Activated CD4-positive, alpha-beta T cell treated with anti-CD3 and anti-CD28 coated beads, Interleukin-2, amount 10 ng/mL, durations not matched to agents 24 days and 14 days (primary cell): ENCODE results near the gene FANCL. TPM values are rescaled to one million over a fixed set of nuclear protein-coding genes. Genes with fewer than 3 reads are reported as not detected.
"Not testable (repeated sequence)": the region's sequence is repeated elsewhere in the genome, so short reads cannot be mapped to it uniquely, and the experiment has no call there.

Experiments used
- DNase-seq: peaks from one replicate; pipeline ENCODE4 v3.0.0; 2022
- H3K27ac Mint-ChIP-seq: one replicate; pipeline ENCODE4 v1.8.0; 2022; ENCODE audit warnings: mild to moderate bottlenecking, mixed read lengths
- H3K27me3 Mint-ChIP-seq: one replicate; pipeline ENCODE4 v1.8.0; 2022; ENCODE audit warnings: mixed read lengths
- H3K36me3 Mint-ChIP-seq: one replicate; pipeline ENCODE4 v1.8.0; 2022; ENCODE audit warnings: low read depth, mild to moderate bottlenecking, mixed read lengths
- H3K4me1 Mint-ChIP-seq: one replicate; pipeline ENCODE4 v1.8.0; 2021; ENCODE audit warnings: mixed read lengths
- H3K4me3 Mint-ChIP-seq: one replicate; pipeline ENCODE4 v1.8.0; 2022; ENCODE audit warnings: mild to moderate bottlenecking, moderate library complexity, mixed read lengths
- H3K9me3 Mint-ChIP-seq: one replicate; pipeline ENCODE4 v1.8.0; 2021; ENCODE audit warnings: mixed read lengths
- intact Hi-C: fragments of 100-400 bp; cut with micrococcal nuclease; formaldehyde crosslinking; loops from one replicate; pipeline ENCODE4 v1.15.1; 2023
- total RNA-seq: library from RNA; stranded (reverse); gene quantifications from 2 replicates; pipeline ENCODE4 v1.2.3, GENCODE V29; 2022

The FANCL gene
- total RNA-seq, 1 donor from 2014 or later, result 26.3 TPM

- H3K27ac Mint-ChIP-seq, result no peak overlapping the region
- DNase-seq, result no peak
- H3K9me3 Mint-ChIP-seq, result no peaks in the 10 kb centered on the region
These were observed 85.9 kb downstream of the FANCL start for GRCh38 chr2:58155160-58155778.

GRCh38 chr2:58146707-58147106 is 94.4 kb downstream of the FANCL start:
- Mint-ChIP-seq H3K27ac (no peak overlapping the region), H3K9me3 (no peaks in the 10 kb centered on the region), H3K4me3 (no peak overlapping the region), H3K36me3 (peaks cover 22% of the 10 kb centered on the region), H3K27me3 (no peaks in the 10 kb centered on the region), H3K4me1 (peaks cover 8% of the 10 kb centered on the region)
- no peak for DNase-seq
- intact Hi-C loops, result loop anchor here (5.0 kb wide), 1 partner anchor 99 kb away; the partner anchor contains the start of gene VRK2

More at GRCh38 chr2:58155160-58155778, 85.9 kb downstream of the FANCL start:
- H3K36me3 Mint-ChIP-seq, result peaks cover 25% of the 10 kb centered on the region
- intact Hi-C loops, result no loop called here
- H3K4me1 Mint-ChIP-seq, result no peaks in the 10 kb centered on the region
- H3K27me3 Mint-ChIP-seq, result no peaks in the 10 kb centered on the region
- H3K4me3 Mint-ChIP-seq, result no peak overlapping the region

GRCh38 chr2:58145769-58146168 is 95.4 kb downstream of the FANCL start:
- H3K4me3 Mint-ChIP-seq, H3K4me1 Mint-ChIP-seq, H3K27ac Mint-ChIP-seq, H3K9me3 Mint-ChIP-seq, H3K27me3 Mint-ChIP-seq, DNase-seq: not testable (repeated sequence)
- H3K36me3 Mint-ChIP-seq, result peaks cover 23% of the 10 kb centered on the region
- intact Hi-C loops, result loop anchor here (5.0 kb wide), 1 partner anchor 98 kb away; the partner anchor contains the start of gene VRK2

- Mint-ChIP-seq H3K27ac (no peak overlapping the region), H3K4me1 (no peaks in the 10 kb centered on the region), H3K27me3 (no peaks in the 10 kb centered on the region), H3K9me3 (no peaks in the 10 kb centered on the region), H3K4me3 (no peak overlapping the region), H3K36me3 (peaks cover 14% of the 10 kb centered on the region)
- intact Hi-C loops, result no loop called here
- DNase-seq, result no peak
These were observed 100.5 kb downstream of the FANCL start for GRCh38 chr2:58140508-58141072.

- peaks cover 13% of the 10 kb centered on the region for H3K36me3 Mint-ChIP-seq
- H3K4me1 Mint-ChIP-seq, result no peaks in the 10 kb centered on the region
- no peaks in the 10 kb centered on the region for H3K27me3 Mint-ChIP-seq
- H3K27ac Mint-ChIP-seq, result no peak overlapping the region
- no peak overlapping the region for H3K4me3 Mint-ChIP-seq
- H3K9me3 Mint-ChIP-seq, result no peaks in the 10 kb centered on the region
- no peak for DNase-seq
- intact Hi-C loops, result no loop called here
These were observed 102.6 kb downstream of the FANCL start for GRCh38 chr2:58138396-58139030.

GRCh38 chr2:58137856-58138255 is 103.3 kb downstream of the FANCL start:
- H3K27ac Mint-ChIP-seq, result no peak overlapping the region
- H3K36me3 Mint-ChIP-seq, result peaks cover 13% of the 10 kb centered on the region
- no peaks in the 10 kb centered on the region for H3K9me3 Mint-ChIP-seq
- intact Hi-C loops, result no loop called here
- no peak overlapping the region for H3K4me3 Mint-ChIP-seq
- no peaks in the 10 kb centered on the region for H3K4me1 Mint-ChIP-seq
- DNase-seq, result no peak
- no peaks in the 10 kb centered on the region for H3K27me3 Mint-ChIP-seq

GRCh38 chr2:58137221-58137620 is 103.9 kb downstream of the FANCL start:
- no peaks in the 10 kb centered on the region for H3K9me3 Mint-ChIP-seq
- no peak overlapping the region for H3K4me3 Mint-ChIP-seq
- no peak for DNase-seq
- intact Hi-C loops, result no loop called here
- H3K36me3 Mint-ChIP-seq, result peaks cover 13% of the 10 kb centered on the region
- H3K27me3 Mint-ChIP-seq, result no peaks in the 10 kb centered on the region
- H3K27ac Mint-ChIP-seq, result no peak overlapping the region
- H3K4me1 Mint-ChIP-seq, result no peaks in the 10 kb centered on the region

- intact Hi-C loops, result no loop called here
- no peaks in the 10 kb centered on the region for H3K9me3 Mint-ChIP-seq
- no peak for DNase-seq
- H3K4me3 Mint-ChIP-seq, result no peak overlapping the region
- H3K36me3 Mint-ChIP-seq, result peaks cover 15% of the 10 kb centered on the region
- no peak overlapping the region for H3K27ac Mint-ChIP-seq
- H3K4me1 Mint-ChIP-seq, result no peaks in the 10 kb centered on the region
- no peaks in the 10 kb centered on the region for H3K27me3 Mint-ChIP-seq
These were observed 105.3 kb downstream of the FANCL start for GRCh38 chr2:58135861-58136260.

GRCh38 chr2:58133395-58133794 is 107.7 kb downstream of the FANCL start:
- no peak for DNase-seq
- H3K4me1 Mint-ChIP-seq, result no peaks in the 10 kb centered on the region
- H3K27me3 Mint-ChIP-seq, result no peaks in the 10 kb centered on the region
- no peak overlapping the region for H3K4me3 Mint-ChIP-seq
- H3K9me3 Mint-ChIP-seq, result no peaks in the 10 kb centered on the region
- H3K36me3 Mint-ChIP-seq, result peaks cover 12% of the 10 kb centered on the region
- intact Hi-C loops, result no loop called here
- H3K27ac Mint-ChIP-seq, result no peak overlapping the region

GRCh38 chr2:58131191-58132011 is 109.7 kb downstream of the FANCL start:
- intact Hi-C loops, result no loop called here
- Mint-ChIP-seq H3K9me3 (no peaks in the 10 kb centered on the region), H3K4me1 (no peaks in the 10 kb centered on the region), H3K36me3 (peaks cover 12% of the 10 kb centered on the region), H3K27ac (no peak overlapping the region), H3K27me3 (no peaks in the 10 kb centered on the region), H3K4me3 (no peak overlapping the region)
- DNase-seq, result no peak

- peaks cover 12% of the 10 kb centered on the region for H3K36me3 Mint-ChIP-seq
- no peaks in the 10 kb centered on the region for H3K9me3 Mint-ChIP-seq
- no peaks in the 10 kb centered on the region for H3K27me3 Mint-ChIP-seq
- no peak overlapping the region for H3K27ac Mint-ChIP-seq
- no peak overlapping the region for H3K4me3 Mint-ChIP-seq
- H3K4me1 Mint-ChIP-seq, result no peaks in the 10 kb centered on the region
- intact Hi-C loops, result no loop called here
- DNase-seq, result no peak
These were observed 110.9 kb downstream of the FANCL start for GRCh38 chr2:58130238-58130637.

GRCh38 chr2:58127111-58127510 is 114.0 kb downstream of the FANCL start:
- no peak overlapping the region for H3K4me3 Mint-ChIP-seq
- peaks cover 16% of the 10 kb centered on the region for H3K36me3 Mint-ChIP-seq
- intact Hi-C loops, result loop anchor here (10.0 kb wide), 1 partner anchor 222 kb away; no protein-coding TSS in a partner anchor
- DNase-seq, result no peak
- H3K27ac Mint-ChIP-seq, result no peak overlapping the region
- no peaks in the 10 kb centered on the region for H3K4me1 Mint-ChIP-seq
- no peaks in the 10 kb centered on the region for H3K9me3 Mint-ChIP-seq
- no peaks in the 10 kb centered on the region for H3K27me3 Mint-ChIP-seq

GRCh38 chr2:58122540-58122939 is 118.6 kb downstream of the FANCL start:
- Mint-ChIP-seq H3K36me3 (peaks cover 22% of the 10 kb centered on the region), H3K4me1 (no peaks in the 10 kb centered on the region), H3K9me3 (peaks cover 4% of the 10 kb centered on the region), H3K4me3 (no peak overlapping the region), H3K27me3 (no peaks in the 10 kb centered on the region), H3K27ac (no peak overlapping the region)
- intact Hi-C loops, result loop anchor here (10.0 kb wide), 1 partner anchor 218 kb away; no protein-coding TSS in a partner anchor
- DNase-seq, result no peak

- intact Hi-C loops, result loop anchor here (10.0 kb wide), 1 partner anchor 217 kb away; no protein-coding TSS in a partner anchor
- no peaks in the 10 kb centered on the region for H3K27me3 Mint-ChIP-seq
These were observed 119.1 kb downstream of the FANCL start for GRCh38 chr2:58122040-58122439.

More at GRCh38 chr2:58122040-58122439, 119.1 kb downstream of the FANCL start:
- Mint-ChIP-seq H3K36me3 (peaks cover 22% of the 10 kb centered on the region), H3K4me3 (no peak overlapping the region), H3K9me3 (peaks cover 4% of the 10 kb centered on the region), H3K4me1 (no peaks in the 10 kb centered on the region), H3K27ac (no peak overlapping the region)
- DNase-seq, result no peak
